ENCODE data around the gene MRPS35. TPM values are rescaled to one million over a fixed set of nuclear protein-coding genes. Genes with fewer than 3 reads are reported as not detected.

Gene MRPS35
- total and polyA plus RNA-seq, 2 experiments from 2014 or later, result 58.1 to 58.7 TPM

DNA sequence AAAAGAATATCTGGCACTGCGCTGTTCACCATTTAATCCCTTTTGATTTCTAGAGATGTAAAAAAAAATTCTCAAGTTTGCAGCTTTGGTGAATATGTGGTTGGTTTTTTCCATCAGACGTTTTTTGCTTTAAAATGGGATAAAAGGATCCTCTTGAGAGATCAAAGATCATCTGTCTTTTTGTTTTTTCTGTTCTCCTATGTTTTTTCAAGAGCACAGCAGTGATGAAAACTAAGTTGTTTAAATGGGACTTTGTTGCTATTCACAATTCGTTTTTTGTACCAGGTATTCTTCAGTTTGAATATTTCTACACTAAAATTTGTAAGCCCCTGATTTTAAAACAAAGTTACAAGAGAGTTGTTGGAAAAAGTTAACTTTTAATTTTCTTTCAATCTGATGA lies 44.1 kb upstream of the MRPS35 start (continued):
- TF ChIP-seq, protein P1, sequence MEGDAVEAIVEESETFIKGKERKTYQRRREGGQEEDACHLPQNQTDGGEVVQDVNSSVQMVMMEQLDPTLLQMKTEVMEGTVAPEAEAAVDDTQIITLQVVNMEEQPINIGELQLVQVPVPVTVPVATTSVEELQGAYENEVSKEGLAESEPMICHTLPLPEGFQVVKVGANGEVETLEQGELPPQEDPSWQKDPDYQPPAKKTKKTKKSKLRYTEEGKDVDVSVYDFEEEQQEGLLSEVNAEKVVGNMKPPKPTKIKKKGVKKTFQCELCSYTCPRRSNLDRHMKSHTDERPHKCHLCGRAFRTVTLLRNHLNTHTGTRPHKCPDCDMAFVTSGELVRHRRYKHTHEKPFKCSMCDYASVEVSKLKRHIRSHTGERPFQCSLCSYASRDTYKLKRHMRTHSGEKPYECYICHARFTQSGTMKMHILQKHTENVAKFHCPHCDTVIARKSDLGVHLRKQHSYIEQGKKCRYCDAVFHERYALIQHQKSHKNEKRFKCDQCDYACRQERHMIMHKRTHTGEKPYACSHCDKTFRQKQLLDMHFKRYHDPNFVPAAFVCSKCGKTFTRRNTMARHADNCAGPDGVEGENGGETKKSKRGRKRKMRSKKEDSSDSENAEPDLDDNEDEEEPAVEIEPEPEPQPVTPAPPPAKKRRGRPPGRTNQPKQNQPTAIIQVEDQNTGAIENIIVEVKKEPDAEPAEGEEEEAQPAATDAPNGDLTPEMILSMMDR (conservative IDR thresholded peaks at IDR 0.05; ENCODE audit: low read depth in 2 of 2), result no peak
- TF ChIP-seq EZH2phosphoT487 (IDR thresholded peaks at IDR 0.05; ENCODE audit: unreplicated experiment) (no peak), CREB1 (CRISPR knock-in tag; IDR thresholded peaks at IDR 0.05; ENCODE audit: low read depth) (no peak), POLR2AphosphoS5 (IDR thresholded peaks at IDR 0.05; ENCODE audit: low read depth) (no peak)

DNA sequence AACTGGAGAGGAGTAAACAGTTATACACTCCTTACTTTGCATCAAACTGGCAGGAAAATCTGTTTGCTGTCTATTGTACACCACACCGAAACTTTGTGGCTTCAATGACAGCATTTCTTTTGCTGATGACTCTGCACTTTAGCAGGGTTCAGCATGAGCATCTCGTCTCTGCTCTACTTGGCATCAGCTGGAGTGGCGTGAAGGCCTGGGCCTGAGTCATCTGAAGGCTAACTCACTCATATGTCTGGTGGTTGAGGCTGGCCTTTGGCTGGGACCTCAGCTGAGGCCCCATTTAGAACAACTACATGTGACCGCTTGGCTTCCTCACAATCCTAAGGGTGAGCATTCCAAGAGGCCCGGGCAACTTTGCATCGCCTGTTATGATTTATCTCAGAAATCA lies 43.1 kb upstream of the MRPS35 start:
- Histone ChIP-seq H4K20me1 (replicated peaks; ENCODE audit: insufficient read depth) (no peaks in the 10 kb centered on the region), H3K36me3 (ENCODE audit: insufficient read depth) (peaks cover 4% of the 10 kb centered on the region; the same call in 1 of the 2 replicates), H3F3A (replicated peaks; ENCODE audit: low read depth) (no peaks in the 10 kb centered on the region), H3K4me1 (ENCODE audit: insufficient read depth) (no peaks in the 10 kb centered on the region), H3K4me3 (no peak overlapping the region), H2AFZ (no peak overlapping the region), H3K9me2 (ENCODE audit: insufficient read depth) (no peaks in the 10 kb centered on the region), H3K79me2 (replicated peaks; ENCODE audit: insufficient read depth) (no peaks in the 10 kb centered on the region), H3K4me2 (no peak overlapping the region), H3K27me3 (ENCODE audit: insufficient read depth) (no peaks in the 10 kb centered on the region), H3K27ac (ENCODE audit: low read depth) (no peak overlapping the region)
- ATAC-seq (no peak), DNase-seq (ENCODE audit: low spot score) (no peak)
- H3K4me3 Mint-ChIP-seq, result no peak overlapping the region
- no peaks in the 10 kb centered on the region for H3K27me3 Mint-ChIP-seq (ENCODE audit: insufficient read depth, low read depth, poor library complexity)
- H3K27ac Mint-ChIP-seq, result peak overlapping the region; percentile 1; the same call in 1 of the 2 replicates
- H3K4me1 Mint-ChIP-seq, result no peaks in the 10 kb centered on the region
- H3K9me3 Mint-ChIP-seq, result no peaks in the 10 kb centered on the region
- peaks cover 6% of the 10 kb centered on the region; the same call in 1 of the 3 replicates for H3K36me3 Mint-ChIP-seq (ENCODE audit: low read depth)
- TF ChIP-seq, protein P1 (conservative IDR thresholded peaks at IDR 0.05; ENCODE audit: low read depth in 2 of 2), result no peak
- TF ChIP-seq EZH2phosphoT487 (IDR thresholded peaks at IDR 0.05; ENCODE audit: unreplicated experiment), result no peak

DNA sequence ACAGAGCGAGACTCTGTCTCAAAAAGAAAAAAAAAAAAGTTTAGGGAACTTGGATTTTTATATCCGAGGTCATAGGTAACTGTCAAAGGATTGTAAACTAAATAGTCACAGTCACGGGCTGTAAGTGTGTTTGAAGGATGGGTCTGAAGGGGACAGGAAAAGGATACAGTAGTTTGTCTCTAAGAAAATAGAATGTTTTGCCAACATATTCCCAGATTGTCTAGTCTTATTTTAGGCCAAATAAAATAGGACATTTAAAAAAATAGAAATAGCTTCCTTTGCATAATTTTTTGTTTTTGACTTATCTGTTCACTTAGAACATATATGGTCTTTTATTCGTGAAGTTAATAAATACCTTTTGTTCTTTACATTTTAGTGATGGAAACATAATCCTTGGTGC lies 38.6 kb upstream of the MRPS35 start:
- Histone ChIP-seq H3K36me3 (ENCODE audit: insufficient read depth) (peaks cover 4% of the 10 kb centered on the region; the same call in 1 of the 2 replicates), H3F3A (replicated peaks; ENCODE audit: low read depth) (no peaks in the 10 kb centered on the region), H4K20me1 (replicated peaks; ENCODE audit: insufficient read depth) (no peaks in the 10 kb centered on the region), H3K27me3 (ENCODE audit: insufficient read depth) (no peaks in the 10 kb centered on the region), H3K79me2 (replicated peaks; ENCODE audit: insufficient read depth) (no peaks in the 10 kb centered on the region), H3K4me3 (no peak overlapping the region), H3K4me2 (no peak overlapping the region), H3K9me2 (ENCODE audit: insufficient read depth) (no peaks in the 10 kb centered on the region), H2AFZ (no peak overlapping the region), H3K4me1 (ENCODE audit: insufficient read depth) (no peaks in the 10 kb centered on the region), H3K27ac (ENCODE audit: low read depth) (no peak overlapping the region)
- Mint-ChIP-seq H3K36me3 (ENCODE audit: low read depth) (peaks cover 6% of the 10 kb centered on the region; the same call in 1 of the 3 replicates), H3K27me3 (ENCODE audit: insufficient read depth, low read depth, poor library complexity) (no peaks in the 10 kb centered on the region), H3K9me3 (no peaks in the 10 kb centered on the region), H3K27ac (no peak overlapping the region), H3K4me3 (no peak overlapping the region), H3K4me1 (no peaks in the 10 kb centered on the region)
- DNase-seq (ENCODE audit: low spot score) (no peak), ATAC-seq (no peak)
- TF ChIP-seq, protein P2, sequence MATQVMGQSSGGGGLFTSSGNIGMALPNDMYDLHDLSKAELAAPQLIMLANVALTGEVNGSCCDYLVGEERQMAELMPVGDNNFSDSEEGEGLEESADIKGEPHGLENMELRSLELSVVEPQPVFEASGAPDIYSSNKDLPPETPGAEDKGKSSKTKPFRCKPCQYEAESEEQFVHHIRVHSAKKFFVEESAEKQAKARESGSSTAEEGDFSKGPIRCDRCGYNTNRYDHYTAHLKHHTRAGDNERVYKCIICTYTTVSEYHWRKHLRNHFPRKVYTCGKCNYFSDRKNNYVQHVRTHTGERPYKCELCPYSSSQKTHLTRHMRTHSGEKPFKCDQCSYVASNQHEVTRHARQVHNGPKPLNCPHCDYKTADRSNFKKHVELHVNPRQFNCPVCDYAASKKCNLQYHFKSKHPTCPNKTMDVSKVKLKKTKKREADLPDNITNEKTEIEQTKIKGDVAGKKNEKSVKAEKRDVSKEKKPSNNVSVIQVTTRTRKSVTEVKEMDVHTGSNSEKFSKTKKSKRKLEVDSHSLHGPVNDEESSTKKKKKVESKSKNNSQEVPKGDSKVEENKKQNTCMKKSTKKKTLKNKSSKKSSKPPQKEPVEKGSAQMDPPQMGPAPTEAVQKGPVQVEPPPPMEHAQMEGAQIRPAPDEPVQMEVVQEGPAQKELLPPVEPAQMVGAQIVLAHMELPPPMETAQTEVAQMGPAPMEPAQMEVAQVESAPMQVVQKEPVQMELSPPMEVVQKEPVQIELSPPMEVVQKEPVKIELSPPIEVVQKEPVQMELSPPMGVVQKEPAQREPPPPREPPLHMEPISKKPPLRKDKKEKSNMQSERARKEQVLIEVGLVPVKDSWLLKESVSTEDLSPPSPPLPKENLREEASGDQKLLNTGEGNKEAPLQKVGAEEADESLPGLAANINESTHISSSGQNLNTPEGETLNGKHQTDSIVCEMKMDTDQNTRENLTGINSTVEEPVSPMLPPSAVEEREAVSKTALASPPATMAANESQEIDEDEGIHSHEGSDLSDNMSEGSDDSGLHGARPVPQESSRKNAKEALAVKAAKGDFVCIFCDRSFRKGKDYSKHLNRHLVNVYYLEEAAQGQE (IDR thresholded peaks at IDR 0.05; ENCODE audit: unreplicated experiment), result no peak
- TF ChIP-seq, protein P1 (conservative IDR thresholded peaks at IDR 0.05; ENCODE audit: low read depth in 2 of 2), result no peak
- TF ChIP-seq, protein P3, sequence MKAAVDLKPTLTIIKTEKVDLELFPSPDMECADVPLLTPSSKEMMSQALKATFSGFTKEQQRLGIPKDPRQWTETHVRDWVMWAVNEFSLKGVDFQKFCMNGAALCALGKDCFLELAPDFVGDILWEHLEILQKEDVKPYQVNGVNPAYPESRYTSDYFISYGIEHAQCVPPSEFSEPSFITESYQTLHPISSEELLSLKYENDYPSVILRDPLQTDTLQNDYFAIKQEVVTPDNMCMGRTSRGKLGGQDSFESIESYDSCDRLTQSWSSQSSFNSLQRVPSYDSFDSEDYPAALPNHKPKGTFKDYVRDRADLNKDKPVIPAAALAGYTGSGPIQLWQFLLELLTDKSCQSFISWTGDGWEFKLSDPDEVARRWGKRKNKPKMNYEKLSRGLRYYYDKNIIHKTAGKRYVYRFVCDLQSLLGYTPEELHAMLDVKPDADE (IDR thresholded peaks at IDR 0.05), result no peak
- TF ChIP-seq ZNF331 (CRISPR knock-in tag; IDR thresholded peaks at IDR 0.05; ENCODE audit: low read depth) (no peak), STAT1 (IDR thresholded peaks at IDR 0.05; ENCODE audit: unreplicated experiment) (no peak), POLR2AphosphoS5 (IDR thresholded peaks at IDR 0.05; ENCODE audit: low read depth) (no peak), JUNB (IDR thresholded peaks at IDR 0.05; ENCODE audit: unreplicated experiment) (no peak)
